Heart right ventricle (tissue), 16 donors: Measurements from ENCODE around the gene HSPA5. TPM values are rescaled to one million over a fixed set of nuclear protein-coding genes. Genes with fewer than 3 reads are reported as not detected.

Experiments used
- ATAC-seq, 8 donors: fragments of 200-7000 bp; cut with Tn5 transposase; one replicate each; pipeline ENCODE4 v1.9.1; 2020; ENCODE audit warnings: mild to moderate bottlenecking in 8 of 8, moderate library complexity in 8 of 8, moderate number of reproducible peaks in 1 of 8
- DNase-seq, 2 donors: peaks; one replicate each; pipeline ENCODE4 v3.0.0-alpha.2; 2020
- H3K27ac ChIP-seq, 10 donors: fragments of 200-600 bp; sonication (generic) in 2 of 10; one replicate each; pipeline versions ENCODE4 v1.5.0 to v1.8.0; 2020 to 2022; ENCODE audit warnings: mild to moderate bottlenecking in 3 of 10
- H3K27me3 ChIP-seq, 7 donors: fragments of 200-600 bp; one replicate each; pipeline ENCODE4 v1.8.0; 2021 to 2022; ENCODE audit warnings: mild to moderate bottlenecking in 2 of 7
- H3K36me3 ChIP-seq, 9 donors: fragments of 200-600 bp; sonication (generic) in 1 of 9; one replicate each; pipeline versions ENCODE4 v1.5.0 to v1.8.0; 2020 to 2022; ENCODE audit warnings: mild to moderate bottlenecking in 2 of 9
- H3K4me1 ChIP-seq, 9 donors: fragments of 200-600 bp; sonication (generic) in 1 of 9; one replicate each; pipeline versions ENCODE4 v1.5.0 to v1.8.0; 2020 to 2022; ENCODE audit warnings: mild to moderate bottlenecking in 4 of 9
- H3K4me3 ChIP-seq, 10 donors: fragments of 200-600 bp; sonication (generic) in 2 of 10; one replicate each; pipeline versions ENCODE4 v1.5.0 to v1.8.0; 2020 to 2022; ENCODE audit warnings: mild to moderate bottlenecking in 7 of 10, moderate library complexity in 2 of 10
- H3K9me3 ChIP-seq, 11 donors: fragments of 200-600 bp in 10 of 11; sonication (generic) in 2 of 11; one replicate each; pipeline versions ENCODE4 v1.5.0 to v1.8.0; 2013 to 2022; ENCODE audit warnings: mild to moderate bottlenecking in 2 of 11, control low read depth in 1 of 11, moderate library complexity in 1 of 11
- CTCF ChIP-seq, 9 donors: fragments of 200-600 bp; sonication (generic) in 2 of 9; IDR thresholded peaks; one replicate each; pipeline versions ENCODE4 v1.5.0 to v1.8.0; 2021 to 2022; ENCODE audit warnings: antibody characterized with exemption in 9 of 9, mild to moderate bottlenecking in 5 of 9, moderate library complexity in 1 of 9
- WGBS, 2 donors: extraction: QIAGEN DNeasy Blood & Tissue Kit; methylation state at CpG; one replicate each; pipeline ENCODE4 v1.1.7; 2013; ENCODE audit warnings: inconsistent platforms in 1 of 2; 5-methylcytosine and 5-hydroxymethylcytosine counted together
- intact Hi-C, 10 donors: fragments of 100-400 bp; cut with DNase I; formaldehyde crosslinking; loops; one replicate each; pipeline versions ENCODE4 v1.11.1 to v1.14.2; 2022
- polyA plus RNA-seq, 2 donors: library from polyadenylated mRNA; stranded (reverse); fragments of 200-250 nt; gene quantifications; one replicate each; pipeline ENCODE4 v1.2.3, GENCODE V29; 2013
- total RNA-seq, 10 donors: library from RNA; stranded (reverse); fragmentation: NEBNext Ultra II Directional in 3 of 10; extraction: Animal tissue kit (Norgen Biotek cat#: 25700) in 3 of 10; gene quantifications; one replicate each; pipeline versions ENCODE4 v1.2.1 to v1.2.4, GENCODE V29; 2021 to 2023
- donor health status: Arrhythmogenic right ventricular cardiomyopathy.
- donor health status: ischemic (EF 13 %, LVEDD 7.1; RV severe dilation, severe dysfunction).
- donor health status: healthy with polysubstance abuse.
- donor health status: DM: no; HTN: yes; CAD: no.
- donor health status: DM: no; HTN: no; CAD: no.
- donor health status: ischemic (EF 25% LVEDD 6.9; RV normal size, moderate dysfunction).
- donor health status: ischemic (EF 25% LVEDD 5.7; RV mildly dilated, moderate dysfunction).
- donor health status: healthy.
- donor health status: DM: yes; HTN: yes; CAD: no.
- donor health status: Ischemic cardiomyopathy.
- donor health status: ischemic (EF 35%, LVEDD 5.7; RV mildly dilated, moderate dysfunction).
- donor health status: nonischemic (EF 11% LVEDD 7.7; RV severe dilation, severe dysfunction).
- donor health status: DM: yes; HTN: yes; CAD: no.
- donor health status: PGD.
- donor health status: ischemic (EF 29% LVEDD 5.4; RV normal size, mild dysfunction).
- donor health status: nonischemic (EF 23%, LVEDD 6.1; RV moderate dilation, normal function).

The HSPA5 gene
- total and polyA plus RNA-seq, 12 donors, result 50.6 to 1,022 (median 234) TPM

GRCh38 chr9:125261501-125262293 is 20.6 kb upstream of the HSPA5 start, which contains the start of gene GAPVD1:
GAPVD1 (plus strand) TSS chr9:125261826; CDS start chr9:125298922, 37,096 bp downstream.
- peak in 8 of 9 donors; percentile 11 to 66 (median 50) for TF ChIP-seq CTCF (IDR thresholded peaks at IDR 0.05)
- H3K4me1 ChIP-seq, result peaks cover 0 to 59% (median 26%) of the 10 kb centered on the region in 9 donors
- peak within 1 kb of the TSS; percentile 68 to 99 (median 94) for H3K4me3 ChIP-seq
- H3K27ac ChIP-seq, result peak within 1 kb of the TSS in 9 of 10 donors; percentile 73 to 95 (median 85)
- intact Hi-C loops, result loop anchor here in 2 of 10 donors (1.0 kb wide), 1 partner anchor 20 kb away; the partner anchor contains the start of gene HSPA5 (in 2 of the 2)
- no peaks in the 10 kb centered on the region for H3K9me3 ChIP-seq
- DNase-seq (peak; percentile 85 to 93), ATAC-seq (peak; percentile 99 to 100 (median 99))
- WGBS, 2 donors, result 2 to 4% methylated on average over 72 of the region's 72 CpGs
- peaks cover 0 to 19% (median 0%) of the 10 kb centered on the region in 9 donors for H3K36me3 ChIP-seq
- no peaks in the 10 kb centered on the region for H3K27me3 ChIP-seq

- Histone ChIP-seq H3K27me3 (no peaks in the 10 kb centered on the region), H3K4me3 (no peak overlapping the region), H3K27ac (peak overlapping the region in 1 of 10 donors; percentile 95), H3K9me3 (no peaks in the 10 kb centered on the region), H3K4me1 (peaks cover 0 to 59% (median 26%) of the 10 kb centered on the region in 9 donors), H3K36me3 (peaks cover 0 to 15% (median 0%) of the 10 kb centered on the region in 9 donors)
- intact Hi-C loops, result no loop called here
- ATAC-seq, result no peak
- no peak for TF ChIP-seq CTCF (IDR thresholded peaks at IDR 0.05)
- no peak for DNase-seq
Measured at GRCh38 chr9:125260561-125260960, 19.4 kb upstream of the HSPA5 start.

- Histone ChIP-seq H3K27ac (peak overlapping the region in 2 of 10 donors; percentile 16 to 95), H3K9me3 (no peaks in the 10 kb centered on the region), H3K4me3 (no peak overlapping the region), H3K36me3 (peaks cover 0 to 8% (median 0%) of the 10 kb centered on the region in 9 donors), H3K27me3 (no peaks in the 10 kb centered on the region), H3K4me1 (peaks cover 0 to 51% (median 16%) of the 10 kb centered on the region in 9 donors)
- ATAC-seq (no peak), DNase-seq (no peak)
- intact Hi-C loops, result loop anchor here in 3 of 10 donors (5.0 to 10.0 kb wide), 2 partner anchors 113 to 116 kb away; no protein-coding TSS in a partner anchor
- 61 to 81% methylated on average over 2 of the region's 2 CpGs for WGBS, 2 donors
- TF ChIP-seq CTCF (IDR thresholded peaks at IDR 0.05), result no peak
Measured at GRCh38 chr9:125258832-125259534, 17.8 kb upstream of the HSPA5 start.

- intact Hi-C loops, result loop anchor here in 3 of 10 donors (5.0 to 10.0 kb wide), 2 partner anchors 114 to 117 kb away; no protein-coding TSS in a partner anchor
Measured at GRCh38 chr9:125258160-125258785, 17.1 kb upstream of the HSPA5 start.

More at GRCh38 chr9:125258160-125258785, 17.1 kb upstream of the HSPA5 start:
- no peak for ATAC-seq
- Histone ChIP-seq H3K9me3 (no peaks in the 10 kb centered on the region), H3K27me3 (no peaks in the 10 kb centered on the region), H3K36me3 (peaks cover 0 to under 1% (median 0%) of the 10 kb centered on the region in 9 donors), H3K27ac (peak overlapping the region in 1 of 10 donors; percentile 95), H3K4me3 (no peak overlapping the region), H3K4me1 (peaks cover 0 to 43% (median 11%) of the 10 kb centered on the region in 9 donors)
- no peak for DNase-seq
- WGBS, 2 donors, result 89 to 93% methylated on average over 6 of the region's 6 CpGs
- TF ChIP-seq CTCF (IDR thresholded peaks at IDR 0.05), result no peak
